ENCODE measurements around the gene CFAP92.

Gene CFAP92

DNA sequence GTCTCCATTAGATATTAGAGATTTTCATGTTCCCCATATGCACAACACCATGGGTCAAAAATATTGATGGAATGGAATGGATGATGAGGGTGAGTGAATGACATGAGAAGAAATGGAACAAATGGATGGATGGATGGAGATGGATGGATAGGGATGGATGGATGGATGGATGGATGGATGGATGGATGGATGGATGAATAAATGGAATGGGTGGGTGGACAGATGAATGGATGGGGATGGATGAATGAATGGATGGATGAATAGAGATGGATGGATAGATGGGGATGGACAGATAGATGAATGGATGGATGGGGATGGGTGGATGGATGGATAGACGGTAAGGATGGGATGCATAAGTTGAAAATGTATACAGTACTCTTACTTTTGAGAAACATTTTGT, 18.6 kb downstream of the CFAP92 start:
- no peak for DNase-seq

- DNase-seq, result no peak
These were observed 19.8 kb downstream of the CFAP92 start for GRCh38 chr3:128973988-128974564.

- no peak for DNase-seq
These were observed 22.3 kb downstream of the CFAP92 start for GRCh38 chr3:128971421-128972100.

DNA sequence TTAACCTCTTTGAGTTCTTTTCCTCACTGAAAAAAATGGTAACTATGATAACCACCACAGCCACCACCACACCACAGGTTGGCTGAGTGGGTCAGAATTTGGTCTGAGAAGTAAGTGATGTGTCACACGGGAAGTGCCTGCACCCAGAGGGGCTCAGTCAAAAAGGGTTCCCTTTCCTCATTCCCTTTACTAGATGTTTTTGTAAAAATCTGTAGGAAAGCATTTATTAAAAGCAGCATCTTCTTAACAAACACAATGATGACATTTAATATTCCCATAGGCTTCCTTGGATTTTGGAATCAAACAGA, 23.2 kb downstream of the CFAP92 start:
- DNase-seq, result no peak

GRCh38 chr3:128969993-128970739, 23.7 kb downstream of the CFAP92 start:
- DNase-seq, result peak; percentile 74

GRCh38 chr3:128967748-128968355, 26.0 kb downstream of the CFAP92 start:
- DNase-seq, result no peak

DNA sequence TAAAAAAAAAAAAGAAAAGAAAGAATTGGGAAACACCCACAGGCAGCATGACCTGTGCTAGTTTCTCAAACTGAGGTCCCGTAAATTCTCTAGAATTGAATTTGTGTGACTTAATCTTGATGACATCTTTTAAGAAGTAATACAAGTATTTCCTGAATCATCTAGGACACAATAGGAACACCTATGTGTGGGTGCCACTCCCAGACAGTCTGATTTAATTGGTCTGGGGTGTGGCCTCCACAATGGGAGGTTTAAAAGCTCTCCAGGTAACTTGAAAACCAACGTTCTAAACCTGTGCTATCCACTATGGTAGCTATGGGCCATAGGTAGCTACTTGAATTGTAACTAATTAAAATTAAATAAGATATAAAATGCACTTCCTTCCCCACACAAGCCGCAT, 28.1 kb downstream of the CFAP92 start:
- no peak for DNase-seq

GRCh38 chr3:128965280-128965679, 28.6 kb downstream of the CFAP92 start:
- DNase-seq, result no peak

DNA sequence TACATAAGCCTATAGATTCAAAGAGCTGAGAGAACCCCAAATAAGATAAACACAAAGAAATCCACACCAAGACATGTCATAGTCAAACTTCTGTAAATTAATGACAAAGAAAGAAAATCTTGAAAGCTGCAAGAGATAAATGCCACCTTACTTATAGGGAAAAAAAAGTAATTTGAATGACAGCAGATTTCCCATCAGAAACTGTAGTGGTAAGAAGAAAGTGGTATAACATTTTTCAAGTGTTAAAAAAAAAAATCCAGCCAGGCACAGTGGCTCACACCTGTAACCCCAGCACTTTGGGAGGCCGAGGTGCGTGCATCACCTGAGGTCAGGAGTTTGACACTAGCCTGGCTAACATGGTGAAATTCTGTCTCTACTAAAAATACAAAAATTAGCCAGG, 37.4 kb downstream of the CFAP92 start:
- DNase-seq, result no peak

- DNase-seq, result peak; percentile 14
These were observed 43.5 kb downstream of the CFAP92 start for GRCh38 chr3:128950223-128950938.

GRCh38 chr3:128949158-128949557, 44.7 kb downstream of the CFAP92 start:
- no peak for DNase-seq

DNA sequence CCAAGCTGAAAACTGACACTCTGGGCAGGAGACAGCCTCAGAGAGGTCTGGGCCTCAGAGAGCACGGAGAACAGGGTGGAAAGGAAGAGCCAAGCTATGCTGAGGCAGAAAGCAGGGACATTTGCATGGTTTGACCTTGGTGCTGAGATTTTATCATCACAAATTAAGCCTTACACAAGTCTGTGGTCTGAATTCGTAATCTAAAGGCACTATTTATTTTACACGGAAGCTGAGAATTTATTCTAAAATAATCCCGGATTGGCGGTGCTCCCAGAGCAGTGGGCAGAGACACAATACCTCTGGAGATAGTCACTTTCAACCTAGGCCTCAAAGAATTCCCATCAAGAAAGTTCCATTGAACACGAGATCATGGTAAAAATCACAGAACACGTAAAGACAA, 47.5 kb downstream of the CFAP92 start:
- no peak for DNase-seq

DNA sequence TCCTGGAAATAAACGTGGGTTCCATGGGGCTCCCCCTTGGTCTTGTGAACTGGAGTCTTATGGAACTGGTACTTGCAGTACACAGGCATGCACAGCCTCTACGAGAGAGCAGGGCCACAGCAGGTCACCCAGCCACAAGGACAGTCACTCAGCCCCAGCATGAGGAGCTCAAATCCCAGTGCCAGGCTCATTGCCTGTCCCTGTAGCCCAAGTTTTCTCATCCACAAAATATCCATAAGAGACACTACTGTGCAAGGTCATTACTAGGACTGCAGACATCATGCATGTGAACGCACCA, 48.0 kb downstream of the CFAP92 start:
- DNase-seq, result no peak

GRCh38 chr3:128945041-128945877, 48.6 kb downstream of the CFAP92 start:
- no peak for DNase-seq

- no peak for DNase-seq
These were observed 51.5 kb downstream of the CFAP92 start for GRCh38 chr3:128942161-128942952.

DNA sequence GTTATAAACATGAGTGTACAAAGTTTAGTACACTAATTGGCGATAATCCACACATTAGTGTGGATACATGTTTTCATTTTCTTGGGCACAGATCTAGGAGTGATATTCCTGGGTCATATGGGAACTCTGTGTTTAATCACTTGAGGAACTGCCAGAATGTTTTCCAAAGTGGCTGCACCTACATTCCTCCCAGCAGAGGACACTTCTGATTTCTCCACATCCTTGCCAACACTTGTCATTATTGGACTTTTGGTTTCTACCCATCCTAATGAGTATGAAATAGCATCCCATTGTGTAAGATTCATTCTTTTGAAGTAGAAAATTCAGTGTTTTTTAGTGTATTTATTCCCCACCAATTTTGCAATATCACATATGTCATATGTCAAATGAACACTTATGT, 53.6 kb downstream of the CFAP92 start:
- DNase-seq, result no peak

DNA sequence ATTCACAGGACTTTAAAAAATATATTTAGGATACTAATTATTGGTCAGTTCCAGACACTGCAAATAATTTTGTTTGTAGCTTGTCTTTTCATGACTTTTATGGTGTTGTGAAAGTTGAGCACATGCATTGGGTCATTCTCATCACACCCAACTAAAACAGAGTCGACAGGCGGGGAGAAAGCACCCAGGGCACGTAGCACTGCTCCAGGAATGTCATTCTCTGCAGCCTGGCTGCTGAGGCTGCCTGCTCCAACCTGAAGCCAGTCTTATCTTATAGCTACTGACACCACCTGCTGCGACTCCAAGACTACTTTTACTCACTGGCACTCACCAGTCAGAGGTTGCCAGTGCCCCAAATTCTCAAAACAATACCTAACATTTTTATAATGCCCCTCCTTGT, 57.5 kb downstream of the CFAP92 start:
- DNase-seq, result no peak

DNA sequence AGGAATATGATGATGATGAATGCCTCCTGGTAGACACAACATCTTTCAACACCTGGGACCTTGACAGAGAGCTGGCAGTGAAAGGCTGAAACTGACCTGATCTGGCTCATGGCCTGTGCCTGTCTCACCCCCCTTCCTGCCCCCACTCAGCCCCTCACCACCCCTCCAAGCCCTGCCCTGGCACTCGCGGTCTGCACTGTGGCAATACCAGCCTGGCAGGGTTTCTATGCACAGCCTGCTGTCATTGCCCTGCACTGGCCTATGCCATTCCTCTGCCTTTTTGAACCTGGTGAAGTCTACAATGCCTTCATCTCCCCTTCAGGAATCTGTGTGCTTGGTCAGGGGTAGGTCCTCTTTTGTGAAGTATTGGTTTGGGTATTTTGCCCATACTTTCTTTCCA, 58.0 kb downstream of the CFAP92 start:
- no peak for DNase-seq

DNA sequence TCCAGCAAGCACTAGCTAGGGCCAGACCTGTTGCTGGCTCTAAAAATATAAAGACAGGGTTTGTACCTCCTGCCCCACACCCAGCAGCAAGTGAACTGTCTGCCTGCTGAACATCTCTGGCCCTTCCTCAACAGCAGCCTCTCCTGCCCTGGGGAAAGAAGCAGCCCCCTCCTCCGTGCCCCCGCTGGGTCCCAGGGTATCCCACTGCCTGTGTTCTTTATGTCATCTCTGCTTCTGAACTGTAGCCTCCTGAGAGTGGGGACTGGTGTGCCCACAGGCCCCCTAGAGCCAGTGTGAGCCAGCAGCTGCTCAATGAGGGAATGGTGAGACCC, 60.0 kb downstream of the CFAP92 start:
- no peak for DNase-seq

DNA sequence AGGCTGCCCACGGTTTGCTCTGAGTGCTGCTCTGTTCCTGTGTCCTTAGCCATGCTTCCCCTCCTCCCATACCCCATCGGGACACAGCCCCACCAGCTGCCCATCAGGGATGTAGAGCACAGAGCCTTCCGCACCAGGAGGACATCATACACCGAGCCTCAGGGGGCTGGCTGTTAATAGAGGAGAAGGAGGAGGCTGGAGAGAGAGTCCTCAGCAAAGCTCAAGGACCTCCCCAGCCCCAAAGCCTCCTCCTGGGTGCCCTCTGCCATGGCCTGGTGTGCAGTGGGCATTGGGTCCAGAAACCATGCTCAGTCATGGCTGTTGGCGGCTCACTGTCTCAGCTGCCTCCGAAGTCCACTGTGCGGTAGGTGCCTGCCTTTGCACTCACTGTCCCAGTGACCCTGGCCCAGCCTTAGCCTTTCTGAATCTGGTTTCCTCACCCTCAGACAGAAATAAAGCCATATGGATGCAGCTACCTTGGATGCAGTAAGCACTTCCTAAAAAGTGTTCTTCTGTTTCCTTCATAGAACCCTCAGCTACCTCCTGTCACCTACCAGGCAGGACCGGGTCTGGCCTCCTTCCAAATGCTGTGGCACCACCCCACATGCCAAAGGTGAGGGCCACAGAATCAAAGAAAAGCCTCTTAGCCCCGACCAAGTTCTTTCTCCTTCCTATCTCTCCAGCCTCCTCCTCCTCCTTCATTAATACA, 60.5 kb downstream of the CFAP92 start:
- no peak for DNase-seq

DNA sequence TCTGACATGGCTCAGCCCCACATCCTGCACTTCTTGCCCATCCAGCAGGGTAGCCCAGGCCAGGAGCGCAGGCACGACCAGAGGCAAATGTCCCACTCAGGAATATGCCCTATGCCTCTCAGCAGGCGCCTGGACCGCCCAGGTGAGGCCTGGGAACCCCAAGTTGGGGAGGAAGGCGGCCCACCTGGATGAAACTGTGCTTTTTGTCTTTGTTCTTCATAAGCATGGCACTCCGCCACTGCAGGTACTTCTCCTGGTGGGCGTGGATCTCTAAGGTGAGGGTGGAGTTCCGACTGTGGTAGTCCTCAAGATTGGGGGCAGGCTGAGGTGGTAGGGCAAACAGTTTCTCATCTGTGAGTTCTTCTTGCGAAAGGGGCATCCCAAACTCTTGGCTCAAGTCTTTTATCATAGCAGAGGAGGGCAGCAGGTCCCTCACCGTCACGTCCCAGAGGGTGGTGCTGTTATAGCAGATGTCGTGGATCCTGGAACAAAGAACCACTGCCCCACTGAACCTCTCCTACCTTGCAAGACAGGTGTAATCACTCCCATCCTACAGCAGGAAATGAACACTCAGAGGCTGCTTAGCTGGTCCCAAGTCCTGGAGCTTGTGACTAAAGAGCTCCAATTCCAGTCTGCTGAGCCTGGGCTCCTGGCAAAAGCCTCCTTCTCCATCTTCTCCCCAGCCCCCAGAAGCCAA, 61.2 kb downstream of the CFAP92 start:
- no peak for DNase-seq

Data from CD4-positive, alpha-beta T cell treated with Interleukin-17A for 1 hour (primary cell).